Measurements from ENCODE around the gene POLA1.

GRCh38 chrX:25025615-25026014 lies 331.9 kb downstream of the POLA1 start:
- no peak for TF ChIP-seq CTCF (conservative IDR thresholded peaks at IDR 0.05; ENCODE audit: low read depth, low read length)
- no peak for TF ChIP-seq CEBPB (IDR thresholded peaks at IDR 0.05; ENCODE audit: low read depth, low read length)
- no peak for TF ChIP-seq SMC3 (IDR thresholded peaks at IDR 0.05; ENCODE audit: low read depth, low read length)
- no peak for TF ChIP-seq CHD1 (IDR thresholded peaks at IDR 0.05; ENCODE audit: low read depth, low read length)
- TF ChIP-seq RAD21 (IDR thresholded peaks at IDR 0.05; ENCODE audit: low read length) = no peak
- no peak for TF ChIP-seq RCOR1 (IDR thresholded peaks at IDR 0.05; ENCODE audit: insufficient replicate concordance, low read length)
- TF ChIP-seq POLR2A (IDR thresholded peaks at IDR 0.05; ENCODE audit: low read depth, low read length) = no peak
- no peak for TF ChIP-seq MAZ (IDR thresholded peaks at IDR 0.05; ENCODE audit: borderline replicate concordance, low read depth, low read length)
- TF ChIP-seq NFE2L2 (IDR thresholded peaks at IDR 0.05; ENCODE audit: low read depth, low read length) = no peak
- TF ChIP-seq MXI1 (IDR thresholded peaks at IDR 0.05; ENCODE audit: borderline replicate concordance, low read depth, low read length) = no peak
- no peak for TF ChIP-seq ELK1 (IDR thresholded peaks at IDR 0.05; ENCODE audit: borderline replicate concordance, low read depth, low read length)

Data from IMR-90 (cell line).